ENCODE results near the gene MSL3B.
"Not testable (repeated sequence)": the region's sequence is repeated elsewhere in the genome, so short reads cannot be mapped to it uniquely, and the experiment has no call there.

MSL3B gene

DNA sequence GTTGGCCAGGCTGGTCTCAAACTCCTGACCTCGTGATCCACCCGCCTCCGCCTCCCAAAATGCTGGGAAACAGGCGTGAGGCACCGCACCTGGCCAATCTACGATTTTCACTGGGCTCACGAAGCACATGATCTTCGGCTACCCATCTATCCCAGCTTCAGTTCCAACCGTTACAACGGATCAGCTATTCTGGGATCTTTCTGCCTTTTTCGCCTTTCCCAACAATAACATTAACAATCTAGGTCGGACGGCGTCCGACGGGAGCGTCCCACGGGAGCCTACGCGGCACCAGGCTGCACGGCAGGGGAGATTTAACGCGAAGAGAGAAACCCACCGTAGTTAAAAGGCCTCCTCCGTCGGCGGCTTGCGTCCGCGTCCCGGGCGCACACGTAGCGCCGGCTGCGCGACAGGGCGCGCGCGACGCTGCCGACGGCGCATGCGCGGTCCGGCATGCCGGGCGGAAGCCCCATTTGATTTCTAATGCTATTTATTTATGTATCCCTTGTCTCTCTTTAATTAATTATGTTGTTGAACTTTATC, at the start of gene MSL3B:
Gene MSL3B (minus strand): TSS at position 394 of the 540 bp plus-strand sequence.
- Mint-ChIP-seq H3K4me1 (peaks cover 11 to 22% of the 10 kb centered on the region in 2 donors), H3K27ac (peak within 1 kb of the TSS; percentile 94), H3K9me3 (peaks cover 4% of the 10 kb centered on the region in 2 donors), H3K4me3 (peak within 1 kb of the TSS; percentile 94 to 95), H3K36me3 (peaks cover 9 to 18% of the 10 kb centered on the region in 2 donors), H3K27me3 (peaks cover 0 to 6% of the 10 kb centered on the region in 2 donors)
- DNase-seq (peak; percentile 51), ATAC-seq (replicated peaks) (peak; percentile 81 to 87)

DNA sequence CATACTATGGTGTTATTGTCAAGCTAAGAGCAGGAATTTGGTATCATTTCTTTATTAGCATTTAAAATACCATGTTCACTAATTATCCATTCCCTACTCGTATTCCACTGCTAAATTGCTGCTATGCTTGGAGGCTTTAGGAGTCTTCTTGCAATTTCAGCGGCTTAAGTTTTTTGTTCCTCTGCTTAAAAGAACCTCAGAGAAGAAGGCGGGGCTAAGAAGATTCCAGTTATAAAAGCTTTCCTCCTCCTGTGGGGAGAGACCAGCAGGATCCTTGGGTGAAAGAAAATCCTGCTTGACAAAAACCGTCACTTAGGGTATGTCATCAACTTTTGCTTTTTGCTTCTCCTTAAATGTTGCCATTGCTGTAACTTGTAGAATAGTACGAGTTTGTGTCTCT, 48.9 kb upstream of the MSL3B start, which contains the start of gene TRPM8:
Gene TRPM8 (plus strand): TSS at position 258 of the 400 bp plus-strand sequence. CDS start 9,165 bp downstream, outside the sequence.
- H3K27ac Mint-ChIP-seq: no peak within 1 kb of the TSS
- no peak within 1 kb of the TSS for H3K4me3 Mint-ChIP-seq
- H3K4me1 Mint-ChIP-seq: no peaks in the 10 kb centered on the region

DNA sequence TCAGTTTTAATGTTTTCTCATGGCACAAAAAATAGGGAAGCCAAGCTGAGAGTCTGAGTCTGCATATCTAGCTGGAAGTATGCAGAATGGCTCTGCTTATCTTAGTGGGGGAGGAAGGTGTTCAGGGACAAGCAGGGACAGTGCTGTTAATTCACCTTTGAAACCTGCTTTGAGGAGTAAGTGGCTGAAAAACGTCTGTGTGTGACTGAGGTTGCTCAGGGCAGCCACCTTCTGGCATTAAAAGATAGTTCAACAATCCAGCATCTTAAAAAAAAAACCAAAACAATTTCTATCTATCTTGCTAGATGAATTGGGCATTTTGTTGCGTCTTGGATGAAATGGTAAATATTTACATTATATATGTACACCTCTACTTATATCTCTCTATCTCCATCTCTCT, 46.9 kb upstream of the MSL3B start:
- Mint-ChIP-seq H3K9me3 (no peaks in the 10 kb centered on the region), H3K4me3 (no peak overlapping the region), H3K27ac (no peak overlapping the region), H3K27me3 (peaks cover 27 to 29% of the 10 kb centered on the region in 2 donors), H3K36me3 (no peaks in the 10 kb centered on the region), H3K4me1 (no peaks in the 10 kb centered on the region)
- ATAC-seq (replicated peaks): no peak
- DNase-seq: no peak

More for the DNA sequence above, 48.9 kb upstream of the MSL3B start, which contains the start of gene TRPM8:
- DNase-seq: no peak
- Mint-ChIP-seq H3K9me3 (no peaks in the 10 kb centered on the region), H3K36me3 (no peaks in the 10 kb centered on the region), H3K27me3 (peaks cover 28% of the 10 kb centered on the region in 2 donors)
- ATAC-seq (replicated peaks): no peak

DNA sequence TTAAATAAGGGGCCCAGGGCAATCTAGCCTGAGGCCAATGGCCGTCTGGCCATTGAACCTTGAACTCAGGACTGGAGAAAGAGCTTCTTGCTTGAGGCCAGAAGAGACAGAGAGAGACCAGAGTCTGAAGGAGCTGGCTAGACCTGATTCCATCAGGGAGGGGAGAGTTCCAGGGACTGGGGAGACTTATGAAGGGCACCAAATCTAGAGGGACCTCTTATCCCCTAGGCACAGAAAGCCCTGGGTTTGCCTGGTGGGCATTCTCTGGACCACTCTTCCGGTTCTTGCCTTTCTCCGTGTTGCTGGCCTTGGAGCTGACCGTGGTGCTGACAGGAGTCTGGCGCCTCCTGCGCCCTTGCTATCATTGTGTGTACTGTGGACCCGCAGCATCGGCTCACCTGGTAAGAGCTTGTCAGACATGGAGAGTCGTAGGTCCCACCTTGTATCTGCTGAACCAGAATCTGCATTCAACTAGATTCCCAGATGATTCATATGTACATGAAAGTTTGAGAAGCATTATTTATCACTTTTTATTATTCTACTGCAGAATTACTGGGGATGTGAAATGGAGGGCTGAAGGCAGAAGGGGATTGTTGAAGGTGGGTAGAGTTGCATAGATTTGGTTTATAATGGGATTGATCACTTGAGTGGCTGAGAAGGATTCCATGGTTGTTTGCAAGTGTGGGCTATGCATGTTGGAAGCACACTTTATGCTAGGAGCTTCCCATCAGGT, 44.7 kb upstream of the MSL3B start:
- H3K27me3 Mint-ChIP-seq: peaks cover 27 to 32% of the 10 kb centered on the region in 2 donors
- H3K4me3 Mint-ChIP-seq: no peak overlapping the region
- DNase-seq (no peak), ATAC-seq (replicated peaks) (no peak)
- H3K4me1 Mint-ChIP-seq: no peaks in the 10 kb centered on the region
- no peaks in the 10 kb centered on the region for H3K36me3 Mint-ChIP-seq
- H3K9me3 Mint-ChIP-seq: no peaks in the 10 kb centered on the region
- H3K27ac Mint-ChIP-seq: no peak overlapping the region

DNA sequence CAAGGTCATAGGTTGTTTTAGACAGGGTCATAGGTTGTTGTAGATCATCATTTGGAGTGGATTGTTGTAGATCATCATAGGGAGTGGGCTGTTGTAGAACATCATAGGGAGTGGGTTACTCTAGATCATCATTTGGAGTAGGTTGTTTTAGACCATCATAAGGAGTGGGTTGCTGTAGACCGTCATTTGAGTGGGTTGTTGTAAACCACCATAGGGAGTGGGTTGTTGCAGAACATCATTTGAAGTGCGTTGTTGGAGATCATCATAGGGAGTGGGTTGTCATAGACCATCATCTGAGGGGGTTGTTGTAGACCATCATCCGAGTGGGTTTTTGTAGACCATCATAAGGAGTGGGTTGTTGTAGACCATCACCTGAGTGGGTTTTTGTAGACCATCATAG, 39.4 kb upstream of the MSL3B start:
- ATAC-seq (replicated peaks) (no peak), DNase-seq (no peak)
- H3K27ac Mint-ChIP-seq: no peak overlapping the region
- H3K4me3 Mint-ChIP-seq: no peak overlapping the region
- H3K4me1 Mint-ChIP-seq: no peaks in the 10 kb centered on the region
- peaks cover 0 to 4% of the 10 kb centered on the region in 2 donors for H3K9me3 Mint-ChIP-seq
- H3K36me3 Mint-ChIP-seq: no peaks in the 10 kb centered on the region
- H3K27me3 Mint-ChIP-seq: peaks cover 39 to 49% of the 10 kb centered on the region in 2 donors

DNA sequence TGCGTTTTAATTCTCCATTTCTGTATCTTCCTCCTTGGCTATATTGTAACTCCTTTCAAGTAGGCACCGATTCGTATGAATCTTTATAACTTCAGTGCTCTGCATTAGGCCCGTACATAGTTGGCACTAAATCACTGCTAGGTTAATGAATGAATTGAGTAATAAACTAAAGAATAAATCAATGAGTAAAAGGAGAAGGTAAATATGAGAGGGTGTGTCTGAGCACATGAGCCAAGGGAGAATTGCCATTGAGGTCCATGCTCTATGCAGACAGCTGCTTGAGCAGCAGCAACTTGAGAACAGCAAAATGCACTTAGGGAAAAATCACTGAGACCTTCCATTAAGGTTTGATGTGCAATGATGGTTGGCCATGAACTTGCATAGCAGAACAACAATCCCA, 37.8 kb upstream of the MSL3B start:
- DNase-seq: no peak
- Mint-ChIP-seq H3K36me3 (no peaks in the 10 kb centered on the region), H3K27me3 (peaks cover 38 to 49% of the 10 kb centered on the region in 2 donors), H3K9me3 (peaks cover 0 to 4% of the 10 kb centered on the region in 2 donors), H3K4me3 (no peak overlapping the region), H3K27ac (no peak overlapping the region), H3K4me1 (no peaks in the 10 kb centered on the region)
- ATAC-seq (replicated peaks): no peak

DNA sequence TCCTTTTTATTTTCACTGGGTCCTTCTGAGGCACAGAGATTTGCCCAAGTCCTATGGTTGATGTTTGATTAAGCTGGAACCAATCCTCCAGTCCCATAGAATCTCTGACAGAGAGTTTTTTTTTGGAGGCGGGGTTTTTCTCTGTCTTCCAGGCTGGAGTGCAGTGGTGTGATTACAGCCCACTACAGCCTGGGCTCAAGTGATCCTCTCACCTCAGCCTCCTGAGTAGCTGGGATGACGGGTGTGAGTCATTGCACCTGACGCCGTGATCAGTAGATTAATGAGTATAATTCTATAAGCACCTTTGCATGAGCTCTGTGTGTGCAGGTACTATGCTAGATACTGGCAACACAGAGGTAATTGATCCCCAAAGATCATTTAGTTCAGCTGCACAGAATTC, 33.7 kb upstream of the MSL3B start:
- Mint-ChIP-seq H3K36me3 (no peaks in the 10 kb centered on the region), H3K27ac (no peak overlapping the region), H3K4me3 (no peak overlapping the region), H3K9me3 (no peaks in the 10 kb centered on the region), H3K4me1 (no peaks in the 10 kb centered on the region), H3K27me3 (peaks cover 34 to 37% of the 10 kb centered on the region in 2 donors)
- DNase-seq (no peak), ATAC-seq (replicated peaks) (no peak)

DNA sequence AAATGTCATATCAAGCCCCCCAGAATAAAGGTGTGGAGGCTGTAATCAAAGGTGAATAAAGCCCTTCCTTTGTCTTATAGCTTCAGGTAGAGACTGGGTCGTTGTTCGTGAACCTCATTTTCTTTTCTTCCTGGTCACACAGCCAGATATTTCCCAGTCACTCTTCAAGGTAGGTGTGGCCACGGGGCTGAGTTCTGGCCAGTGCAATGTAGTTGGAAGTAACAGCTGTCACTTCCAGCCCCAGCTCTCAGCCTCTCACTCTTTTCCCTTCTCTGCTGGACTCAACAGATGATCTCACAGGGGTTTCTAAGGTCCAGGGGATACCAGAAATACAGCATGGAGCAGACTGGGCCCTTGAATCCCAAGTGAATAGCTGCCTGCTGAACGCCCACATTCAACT, 33.2 kb upstream of the MSL3B start:
- no peak overlapping the region for H3K4me3 Mint-ChIP-seq

DNA sequence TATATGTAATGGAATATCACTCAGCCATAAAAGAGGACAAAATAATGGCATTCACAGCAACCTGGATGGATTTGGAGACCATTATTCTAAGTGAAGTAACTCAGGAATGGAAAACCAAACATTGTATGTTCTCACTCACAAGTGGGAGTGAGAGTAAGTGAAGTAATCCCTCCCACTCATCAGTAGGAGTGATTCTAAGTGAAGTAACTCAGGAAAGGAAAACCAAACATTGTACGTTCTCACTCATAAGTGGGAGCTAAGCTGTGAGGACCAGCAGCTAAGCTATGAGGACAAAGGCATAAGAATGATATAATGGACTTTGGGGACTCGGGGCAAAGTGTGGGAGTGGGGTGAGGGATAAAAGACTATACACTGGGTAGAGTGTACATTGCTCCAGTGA, 28.1 kb upstream of the MSL3B start:
- not testable (repeated sequence) for H3K27ac Mint-ChIP-seq; H3K4me1 Mint-ChIP-seq; H3K36me3 Mint-ChIP-seq; DNase-seq; H3K4me3 Mint-ChIP-seq; H3K9me3 Mint-ChIP-seq; ATAC-seq (replicated peaks)
- peaks cover 34 to 39% of the 10 kb centered on the region in 2 donors for H3K27me3 Mint-ChIP-seq

More for the DNA sequence above, 33.2 kb upstream of the MSL3B start:
- no peaks in the 10 kb centered on the region for H3K36me3 Mint-ChIP-seq
- H3K27ac Mint-ChIP-seq: no peak overlapping the region
- H3K9me3 Mint-ChIP-seq: no peaks in the 10 kb centered on the region
- H3K27me3 Mint-ChIP-seq: peaks cover 32 to 38% of the 10 kb centered on the region in 2 donors
- ATAC-seq (replicated peaks) (no peak), DNase-seq (no peak)
- no peaks in the 10 kb centered on the region for H3K4me1 Mint-ChIP-seq

DNA sequence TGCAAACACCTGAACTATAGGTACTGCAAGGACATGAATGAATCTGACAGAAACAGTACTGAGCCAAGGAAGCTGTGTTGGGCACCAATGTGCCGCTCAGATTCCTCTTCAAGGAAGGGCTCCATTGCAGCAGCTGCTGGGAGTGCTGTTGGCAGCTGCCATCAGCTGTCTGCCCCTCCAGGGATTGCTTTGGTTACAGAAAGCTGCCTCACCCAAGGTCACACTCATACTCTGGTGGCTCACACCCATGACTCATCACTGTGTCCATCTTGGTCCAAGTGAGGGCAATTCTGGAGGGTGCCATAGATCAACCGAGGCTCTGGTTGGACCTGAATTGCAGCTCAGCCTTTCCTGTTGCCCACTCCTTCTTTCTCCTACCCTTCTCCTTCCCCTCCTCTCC, 24.6 kb upstream of the MSL3B start:
- Mint-ChIP-seq H3K4me3 (no peak overlapping the region), H3K4me1 (no peaks in the 10 kb centered on the region), H3K27ac (no peak overlapping the region), H3K36me3 (no peaks in the 10 kb centered on the region), H3K27me3 (peaks cover 35 to 36% of the 10 kb centered on the region in 2 donors), H3K9me3 (no peaks in the 10 kb centered on the region)
- no peak for DNase-seq
- ATAC-seq (replicated peaks): no peak

DNA sequence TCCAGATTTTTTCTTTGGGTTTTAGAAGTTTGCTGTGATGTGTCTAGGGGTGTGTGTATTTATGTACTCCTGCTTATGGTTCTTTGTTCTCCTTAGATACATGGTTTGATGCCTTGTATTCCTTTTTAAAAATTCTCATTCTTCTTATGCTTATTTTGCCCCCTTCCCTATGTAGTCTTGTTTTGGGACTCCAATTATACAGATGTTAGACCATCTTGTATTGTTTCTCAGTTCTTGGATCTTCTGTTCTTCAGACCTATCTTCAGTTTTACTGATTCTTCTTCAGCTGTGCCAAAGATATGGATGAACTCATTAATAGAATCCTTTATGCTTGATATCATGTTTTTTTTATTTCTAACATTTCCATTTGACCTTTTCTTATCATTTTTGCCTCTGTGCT, 14.2 kb upstream of the MSL3B start:
- Mint-ChIP-seq H3K27me3 (peaks cover 32 to 67% of the 10 kb centered on the region in 2 donors), H3K36me3 (peaks cover 6 to 14% of the 10 kb centered on the region in 2 donors)
- no peak for DNase-seq

DNA sequence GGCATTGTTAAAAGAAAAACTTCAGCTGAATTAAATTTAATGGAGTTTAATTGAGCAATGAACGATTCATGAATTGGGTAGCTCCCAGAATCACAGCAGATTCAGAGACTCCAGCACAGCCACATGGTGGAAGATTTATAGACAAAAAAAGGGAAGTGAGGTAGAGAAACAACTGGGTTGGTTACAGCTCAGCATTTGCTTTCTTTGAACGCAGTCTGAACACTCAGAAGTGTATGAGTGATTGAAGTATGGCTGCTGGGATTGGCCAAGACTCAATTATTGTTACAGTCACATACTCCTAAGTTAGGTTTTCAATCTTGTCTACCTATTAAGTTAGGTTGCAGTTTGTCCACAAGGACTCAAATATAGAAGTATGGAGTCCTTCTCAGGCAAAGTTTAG, 3.9 kb upstream of the MSL3B start:
- ATAC-seq (replicated peaks): peak; percentile 80 to 94
- DNase-seq, H3K9me3 Mint-ChIP-seq, H3K4me3 Mint-ChIP-seq, H3K36me3 Mint-ChIP-seq, H3K27ac Mint-ChIP-seq: not testable (repeated sequence)
- peaks cover 16 to 23% of the 10 kb centered on the region in 2 donors for H3K27me3 Mint-ChIP-seq
- peaks cover 9 to 20% of the 10 kb centered on the region in 2 donors for H3K4me1 Mint-ChIP-seq

More for the DNA sequence above, 14.2 kb upstream of the MSL3B start:
- H3K27ac Mint-ChIP-seq: no peak overlapping the region
- H3K4me1 Mint-ChIP-seq: no peaks in the 10 kb centered on the region
- no peak overlapping the region for H3K4me3 Mint-ChIP-seq
- ATAC-seq (replicated peaks): no peak
- H3K9me3 Mint-ChIP-seq: peaks cover 22 to 29% of the 10 kb centered on the region in 2 donors

DNA sequence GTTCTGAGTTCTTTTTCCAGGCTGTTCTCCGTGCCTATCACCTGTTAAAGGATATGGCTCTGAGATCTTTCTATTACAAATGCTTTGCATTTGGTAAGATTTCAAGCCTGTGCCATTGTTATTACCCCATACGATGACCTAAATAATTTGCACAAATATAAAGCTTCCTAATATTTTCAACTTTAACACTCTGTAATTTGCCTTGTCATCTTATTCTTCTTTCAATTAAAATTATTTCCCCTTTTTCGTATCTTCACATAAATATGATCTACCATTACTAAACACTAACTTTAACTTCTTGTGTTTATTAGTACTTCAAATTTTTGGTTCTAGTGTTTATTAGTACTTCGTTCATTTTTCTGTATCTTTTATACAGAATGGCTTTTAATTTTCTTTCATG, 3.2 kb upstream of the MSL3B start:
- Mint-ChIP-seq H3K36me3 (peaks cover 12 to 13% of the 10 kb centered on the region in 2 donors), H3K4me3 (no peak overlapping the region), H3K27ac (no peak overlapping the region), H3K4me1 (peaks cover 11 to 22% of the 10 kb centered on the region in 2 donors), H3K9me3 (peaks cover 4% of the 10 kb centered on the region in 2 donors), H3K27me3 (peaks cover 14 to 23% of the 10 kb centered on the region in 2 donors)
- ATAC-seq (replicated peaks): no peak
- no peak for DNase-seq

DNA sequence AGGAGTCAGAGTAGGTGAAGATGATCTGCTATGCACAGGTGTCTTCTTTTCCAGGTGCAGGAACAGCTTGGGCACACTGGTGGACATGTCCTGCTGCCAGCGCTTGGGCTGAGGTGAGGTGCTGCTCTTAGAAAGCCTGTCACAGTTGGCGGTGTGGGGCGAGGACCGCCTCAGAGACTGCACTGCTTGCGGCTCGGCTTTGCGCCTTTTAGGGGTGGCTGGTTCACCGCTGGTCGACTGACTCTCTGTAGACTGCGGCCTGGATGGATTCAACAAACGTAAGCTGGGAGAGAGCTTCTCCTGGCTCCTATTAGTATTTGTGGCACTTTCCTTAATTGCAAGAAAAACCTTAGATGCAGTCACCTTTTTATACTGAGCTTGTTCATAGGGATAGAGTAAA, 1.7 kb downstream of the MSL3B start:
- peaks cover 4% of the 10 kb centered on the region in 2 donors for H3K9me3 Mint-ChIP-seq
- H3K27ac Mint-ChIP-seq: peak overlapping the region; percentile 31
- ATAC-seq (replicated peaks) (no peak), DNase-seq (no peak)
- peaks cover 8 to 13% of the 10 kb centered on the region in 2 donors for H3K4me1 Mint-ChIP-seq
- H3K4me3 Mint-ChIP-seq: no peak overlapping the region
- peaks cover 9 to 22% of the 10 kb centered on the region in 2 donors for H3K36me3 Mint-ChIP-seq
- H3K27me3 Mint-ChIP-seq: peaks cover 0 to 6% of the 10 kb centered on the region in 2 donors

DNA sequence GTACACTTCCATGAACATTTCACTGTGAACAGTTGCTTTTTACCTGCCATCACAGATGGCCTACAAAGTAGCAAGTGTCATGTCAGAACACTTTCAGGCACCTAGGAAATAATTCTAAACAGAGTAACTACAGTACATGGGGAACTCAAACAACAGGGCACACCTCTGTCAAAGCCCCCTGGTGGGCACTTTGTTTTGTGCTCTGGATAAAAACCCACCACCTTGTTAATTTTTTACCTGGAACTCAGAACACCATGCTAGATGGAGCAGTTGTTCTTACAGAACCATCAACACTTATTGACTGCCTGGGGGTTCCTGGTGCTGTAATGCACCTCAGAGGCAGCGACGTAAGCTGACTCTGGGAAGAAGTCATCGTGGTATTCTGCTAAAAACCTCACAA, 2.3 kb downstream of the MSL3B start:
- ATAC-seq (replicated peaks): no peak
- peaks cover 9 to 22% of the 10 kb centered on the region in 2 donors for H3K36me3 Mint-ChIP-seq
- DNase-seq: no peak
- peaks cover 0 to 6% of the 10 kb centered on the region in 2 donors for H3K27me3 Mint-ChIP-seq
- H3K4me3 Mint-ChIP-seq: no peak overlapping the region
- H3K4me1 Mint-ChIP-seq: peaks cover 8 to 13% of the 10 kb centered on the region in 2 donors
- peaks cover 4% of the 10 kb centered on the region in 2 donors for H3K9me3 Mint-ChIP-seq
- H3K27ac Mint-ChIP-seq: no peak overlapping the region

Data from stimulated activated naive B cell treated with anti-CD40 and anti-IgM and Interleukin-4, amounts not matched to agents 10 μg/mL and 1 μg/mL and 100 μg/mL, for 72 hours (primary cell).